ENCODE data around the gene LHCGR. TPM values are rescaled to one million over a fixed set of nuclear protein-coding genes. Genes with fewer than 3 reads are reported as not detected.

LHCGR gene
- total RNA-seq, 4 donors from 2014 or later: 0.20 to 2.2 (median 1.5) TPM

DNA sequence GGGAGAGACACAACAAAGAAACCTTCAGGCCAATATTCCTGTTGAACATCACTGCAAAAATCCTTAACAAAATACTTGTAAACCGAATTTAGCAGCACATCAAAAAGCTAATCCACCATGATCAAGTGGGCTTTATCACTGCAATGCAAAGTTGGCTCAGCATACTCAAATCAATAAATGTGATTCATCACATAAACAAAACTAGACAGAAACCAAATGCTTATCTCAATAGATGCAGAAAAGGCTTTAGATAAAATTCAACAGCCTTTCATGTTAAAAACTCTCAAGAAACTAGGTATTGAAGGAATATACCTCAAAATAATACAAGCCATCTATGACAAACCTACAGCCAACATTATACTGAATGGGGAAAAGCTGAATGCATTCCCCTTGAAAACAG, 117.3 kb downstream of the LHCGR start:
- no peak for TF ChIP-seq POLR2A (IDR thresholded peaks at IDR 0.05)
- TF ChIP-seq, protein P1, sequence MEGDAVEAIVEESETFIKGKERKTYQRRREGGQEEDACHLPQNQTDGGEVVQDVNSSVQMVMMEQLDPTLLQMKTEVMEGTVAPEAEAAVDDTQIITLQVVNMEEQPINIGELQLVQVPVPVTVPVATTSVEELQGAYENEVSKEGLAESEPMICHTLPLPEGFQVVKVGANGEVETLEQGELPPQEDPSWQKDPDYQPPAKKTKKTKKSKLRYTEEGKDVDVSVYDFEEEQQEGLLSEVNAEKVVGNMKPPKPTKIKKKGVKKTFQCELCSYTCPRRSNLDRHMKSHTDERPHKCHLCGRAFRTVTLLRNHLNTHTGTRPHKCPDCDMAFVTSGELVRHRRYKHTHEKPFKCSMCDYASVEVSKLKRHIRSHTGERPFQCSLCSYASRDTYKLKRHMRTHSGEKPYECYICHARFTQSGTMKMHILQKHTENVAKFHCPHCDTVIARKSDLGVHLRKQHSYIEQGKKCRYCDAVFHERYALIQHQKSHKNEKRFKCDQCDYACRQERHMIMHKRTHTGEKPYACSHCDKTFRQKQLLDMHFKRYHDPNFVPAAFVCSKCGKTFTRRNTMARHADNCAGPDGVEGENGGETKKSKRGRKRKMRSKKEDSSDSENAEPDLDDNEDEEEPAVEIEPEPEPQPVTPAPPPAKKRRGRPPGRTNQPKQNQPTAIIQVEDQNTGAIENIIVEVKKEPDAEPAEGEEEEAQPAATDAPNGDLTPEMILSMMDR (IDR thresholded peaks at IDR 0.05): no peak
- TF ChIP-seq POLR2AphosphoS5 (IDR thresholded peaks at IDR 0.05): no peak
- no peak for TF ChIP-seq EP300 (IDR thresholded peaks at IDR 0.05)
- H3K36me3 ChIP-seq: peaks cover 0 to 3% of the 10 kb centered on the region in 2 donors
- WGBS, 2 donors (ENCODE audit: low coverage in 1 of 2): 40 to 78% methylated on average over 1 of the region's 1 CpG
- no peak overlapping the region for H3K4me3 ChIP-seq
- H3K9me3 ChIP-seq: peaks cover 0 to 4% (median 0%) of the 10 kb centered on the region in 3 donors
- no peak overlapping the region for H3K27ac ChIP-seq
- H3K4me1 ChIP-seq: no peaks in the 10 kb centered on the region
- ATAC-seq: no peak
- no peaks in the 10 kb centered on the region for H3K27me3 ChIP-seq

Small RNA genes within 50 kb of the gene (small RNA-seq; reads per million reads assigned to genes)
- gene ELOBP3: 0 reads per million in 4 donors

Other genes starting within 250 kb of the LHCGR start
- 100 to 1,000 TPM; 118 to 263 (median 158) TPM for gene STON1, start 225.6 kb downstream of the LHCGR start, total RNA-seq
- 10 to 100 TPM; 14.1 to 32.2 (median 22.1) TPM for gene GTF2A1L, start 137.9 kb downstream of the LHCGR start, total RNA-seq

All from gastroesophageal sphincter (tissue), 4 donors.